Skin of body (tissue), 2 donors: ENCODE results near the gene ZNF665. TPM values are rescaled to one million over a fixed set of nuclear protein-coding genes. Genes with fewer than 3 reads are reported as not detected.
"Not testable (repeated sequence)": the region's sequence is repeated elsewhere in the genome, so short reads cannot be mapped to it uniquely, and the experiment has no call there.

ENCODE experiments used
- DNase-seq: peaks from one replicate; lab custom pipeline; 2025; lab: John Stamatoyannopoulos, UW
- total RNA-seq: library from RNA; depleted of rRNA; stranded (reverse); fragments of >200 nt; gene quantifications from one replicate; pipeline ENCODE4 v1.2.3, GENCODE V29; 2014

ZNF665 gene
- total RNA-seq, 1 donor from 2014 or later: 3.1 TPM

DNA sequence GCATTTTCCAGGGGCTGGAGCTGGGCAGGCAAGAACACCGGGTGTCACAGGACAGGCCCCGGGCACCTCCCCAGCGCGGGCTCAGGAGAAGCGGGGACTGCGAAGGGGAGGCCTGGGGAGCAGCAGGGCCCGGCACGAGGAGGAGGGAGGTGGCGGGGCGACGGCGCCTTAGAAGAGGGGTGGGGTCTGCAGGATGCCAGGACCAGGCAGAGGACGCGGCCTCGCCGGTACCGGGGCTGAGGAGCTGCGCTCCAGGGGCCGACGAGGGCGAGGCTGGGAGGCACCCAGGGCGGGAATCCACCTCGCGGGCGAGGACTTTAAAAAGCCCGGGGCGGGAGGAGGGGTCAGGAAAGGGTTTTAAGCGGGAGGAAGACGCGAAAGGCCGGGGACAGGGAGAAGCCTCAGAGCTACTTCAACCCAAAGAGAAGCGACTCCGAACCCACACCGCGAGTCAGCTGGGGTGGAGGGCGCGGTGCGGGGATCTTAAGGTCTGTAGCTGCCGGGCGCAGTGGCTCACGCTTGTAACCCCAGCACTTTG lies 35.0 kb downstream of the ZNF665 start:
- no peak for DNase-seq

DNA sequence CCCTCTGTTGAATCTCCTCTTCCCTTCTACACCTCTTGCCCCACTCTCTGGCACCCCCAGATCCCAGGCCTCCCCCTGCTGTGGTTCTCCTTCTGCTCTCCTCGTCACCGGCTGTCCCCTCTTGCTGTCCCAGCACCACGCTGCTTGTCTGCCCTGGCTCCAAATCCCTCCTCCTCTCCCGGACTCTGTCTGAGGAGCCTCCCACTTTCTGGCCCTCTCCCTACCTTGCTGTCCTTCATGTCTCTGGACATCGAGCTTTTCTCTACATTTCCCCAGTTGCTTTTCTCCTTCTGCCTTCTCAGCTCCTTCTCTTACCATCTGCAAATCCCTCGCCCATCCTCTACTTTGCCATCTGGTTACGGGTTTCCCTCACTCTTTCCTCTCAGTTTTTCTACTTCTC lies 35.5 kb downstream of the ZNF665 start:
- DNase-seq: no peak

DNA sequence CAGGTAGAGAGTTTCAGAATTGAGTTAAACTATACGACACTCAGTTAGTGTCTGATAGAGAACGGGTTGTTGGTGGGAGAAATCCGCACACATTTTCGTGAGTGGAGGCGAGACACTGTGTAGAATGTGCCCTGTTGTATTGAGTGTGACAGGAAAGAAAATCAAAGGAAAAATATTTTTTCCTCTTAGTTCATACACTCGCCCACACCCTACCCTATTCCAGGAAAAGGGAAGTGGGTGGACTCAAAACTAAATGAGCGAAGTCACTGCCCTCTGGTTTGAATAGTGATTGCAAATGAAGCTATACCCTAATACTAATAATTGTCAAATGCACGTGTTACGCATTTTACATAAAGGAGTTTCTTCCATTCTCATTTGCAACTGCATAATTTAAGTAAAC lies 36.3 kb downstream of the ZNF665 start:
- DNase-seq: no peak

DNA sequence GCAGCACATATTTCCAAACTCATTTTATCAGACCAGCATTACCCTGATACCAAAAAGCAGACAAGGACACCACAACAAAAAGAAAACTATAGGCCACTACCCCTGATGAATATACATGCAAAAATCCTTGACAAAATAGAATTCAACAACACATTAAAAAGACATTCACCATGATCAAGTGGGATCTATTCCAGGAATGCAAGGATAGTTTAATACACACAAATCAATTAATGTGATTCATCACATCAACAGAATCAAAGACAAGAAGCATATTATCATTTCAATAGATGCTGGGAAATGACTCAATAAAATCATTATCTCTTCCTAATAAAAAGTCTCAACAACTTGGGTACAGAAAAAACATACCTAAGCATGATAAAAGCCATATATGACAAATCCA lies 45.5 kb downstream of the ZNF665 start:
- no peak for DNase-seq

DNA sequence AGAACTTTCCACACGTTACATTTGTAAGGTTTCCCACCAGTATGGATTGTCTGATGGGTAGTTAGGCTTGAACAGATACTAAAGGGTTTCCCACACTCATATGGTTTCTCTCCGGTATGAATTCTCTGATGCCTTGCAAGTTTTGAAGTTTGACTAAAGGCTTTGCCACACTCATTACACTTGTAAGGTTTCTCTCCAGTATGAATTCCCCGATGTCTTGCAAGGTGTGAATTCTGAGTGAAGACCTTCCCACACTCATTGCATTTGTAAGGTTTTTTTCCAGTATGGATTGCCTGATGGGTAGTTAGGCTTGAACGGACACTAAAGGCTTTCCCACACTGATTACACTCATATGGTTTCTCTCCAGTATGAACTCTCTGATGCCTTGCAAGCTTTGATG lies 52.8 kb downstream of the ZNF665 start:
- no peak for DNase-seq

DNA sequence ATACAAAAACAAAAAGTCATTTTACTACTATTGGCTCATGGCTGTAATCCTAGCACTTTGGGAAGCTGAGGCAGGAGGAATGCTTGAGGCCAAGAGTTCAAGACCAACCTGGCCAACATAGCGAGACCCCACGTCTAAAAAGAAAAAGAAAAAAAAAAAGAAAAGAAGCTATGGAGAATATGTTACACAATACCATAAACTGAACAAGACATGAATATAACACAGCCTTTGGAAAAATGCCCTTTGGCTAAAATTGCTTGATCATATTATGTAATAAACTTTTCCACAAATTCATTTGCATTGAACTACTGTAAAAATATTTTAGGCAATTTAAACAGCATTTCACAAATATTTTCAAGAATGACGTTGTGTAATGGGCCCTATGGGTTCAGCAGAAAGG lies 56.7 kb downstream of the ZNF665 start:
- DNase-seq: no peak

DNA sequence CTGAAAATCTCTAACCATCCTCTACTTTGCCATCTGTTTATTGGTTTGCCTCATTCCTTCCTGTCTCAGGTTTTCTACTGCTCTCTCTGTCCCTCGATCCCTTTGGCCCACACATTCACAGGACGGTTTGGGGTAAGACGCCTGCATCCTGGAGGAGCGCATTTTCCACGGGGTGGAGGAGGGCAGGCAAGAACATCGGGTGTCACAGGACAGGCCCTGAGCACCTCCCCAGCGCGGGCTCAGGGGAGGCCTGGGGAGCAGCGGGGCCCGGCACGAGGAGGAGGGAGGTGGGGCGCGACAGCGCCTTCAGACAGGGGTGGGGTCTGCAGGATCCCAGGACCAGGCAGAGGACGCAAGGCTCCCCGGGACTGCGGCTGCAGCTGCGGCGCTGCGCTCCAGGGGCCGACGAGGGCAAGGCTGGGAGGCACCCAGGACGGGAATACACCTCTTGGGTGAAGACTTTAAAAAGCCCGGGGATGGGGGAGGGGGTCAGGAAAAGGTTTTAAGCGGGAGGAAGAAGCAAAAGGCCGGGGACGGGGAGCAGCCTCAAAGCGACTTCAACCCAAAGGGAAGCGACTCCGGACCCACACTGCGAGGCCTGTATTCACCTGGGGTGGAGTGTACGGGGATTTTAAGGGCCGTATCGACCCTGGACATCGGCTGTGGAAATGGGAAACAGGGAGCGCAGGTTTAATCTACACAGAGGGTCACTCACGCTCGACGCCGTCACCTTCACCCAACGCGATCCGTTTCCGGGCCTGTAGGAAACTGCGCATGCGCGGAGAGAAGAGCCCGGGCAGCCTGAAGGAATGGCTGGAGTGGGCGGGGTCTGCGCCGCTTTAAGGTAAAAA lies 60.8 kb downstream of the ZNF665 start, which contains the start of gene ZNF415:
Gene ZNF415, minus strand, starts transcription at position 770 of the 851 bp plus-strand sequence. CDS start 10,234 bp downstream, outside the sequence.
- DNase-seq: peak; percentile 15

DNA sequence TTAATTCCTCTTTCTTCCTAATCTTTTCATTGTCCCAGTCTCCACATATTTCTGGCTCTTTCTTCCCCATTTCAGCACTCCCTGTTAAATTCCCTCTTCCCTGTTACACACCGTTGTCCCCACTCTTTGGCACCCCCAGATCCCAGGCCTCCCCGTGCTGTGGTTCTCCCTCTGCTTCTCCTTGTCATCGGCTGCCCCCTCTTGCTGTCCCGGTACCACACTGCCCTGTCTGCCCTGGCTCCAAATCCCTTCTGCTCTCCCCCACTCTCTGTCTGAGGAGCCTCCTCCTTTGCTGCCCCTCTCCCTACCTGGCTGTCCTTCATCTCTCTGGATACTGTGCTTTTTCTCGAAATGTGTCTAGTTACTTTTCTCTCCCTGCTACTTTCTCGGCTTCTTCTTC lies 61.4 kb downstream of the ZNF665 start:
- no peak for DNase-seq

GRCh38 chr19:53131085-53131590 lies 62.0 kb downstream of the ZNF665 start:
- no peak for DNase-seq

DNA sequence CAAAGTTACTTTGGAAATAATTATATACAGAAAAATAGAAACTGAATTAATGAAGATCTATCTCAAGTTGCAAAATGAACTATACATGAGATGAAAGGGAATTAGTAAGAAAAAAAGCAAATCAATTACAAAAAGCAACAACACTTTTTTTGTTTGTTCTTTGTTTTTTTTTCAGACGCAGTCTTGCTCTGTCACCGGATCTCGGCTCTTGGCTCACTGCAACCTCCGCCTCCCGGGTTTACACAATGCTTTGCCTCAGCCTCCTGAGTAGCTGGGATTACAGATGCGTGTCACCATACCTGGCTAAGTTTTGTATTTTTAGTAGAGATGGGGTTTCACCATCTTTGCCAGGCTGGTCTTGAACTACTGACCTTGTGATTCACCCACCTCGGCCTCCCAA lies 62.7 kb downstream of the ZNF665 start:
- no peak for DNase-seq

DNA sequence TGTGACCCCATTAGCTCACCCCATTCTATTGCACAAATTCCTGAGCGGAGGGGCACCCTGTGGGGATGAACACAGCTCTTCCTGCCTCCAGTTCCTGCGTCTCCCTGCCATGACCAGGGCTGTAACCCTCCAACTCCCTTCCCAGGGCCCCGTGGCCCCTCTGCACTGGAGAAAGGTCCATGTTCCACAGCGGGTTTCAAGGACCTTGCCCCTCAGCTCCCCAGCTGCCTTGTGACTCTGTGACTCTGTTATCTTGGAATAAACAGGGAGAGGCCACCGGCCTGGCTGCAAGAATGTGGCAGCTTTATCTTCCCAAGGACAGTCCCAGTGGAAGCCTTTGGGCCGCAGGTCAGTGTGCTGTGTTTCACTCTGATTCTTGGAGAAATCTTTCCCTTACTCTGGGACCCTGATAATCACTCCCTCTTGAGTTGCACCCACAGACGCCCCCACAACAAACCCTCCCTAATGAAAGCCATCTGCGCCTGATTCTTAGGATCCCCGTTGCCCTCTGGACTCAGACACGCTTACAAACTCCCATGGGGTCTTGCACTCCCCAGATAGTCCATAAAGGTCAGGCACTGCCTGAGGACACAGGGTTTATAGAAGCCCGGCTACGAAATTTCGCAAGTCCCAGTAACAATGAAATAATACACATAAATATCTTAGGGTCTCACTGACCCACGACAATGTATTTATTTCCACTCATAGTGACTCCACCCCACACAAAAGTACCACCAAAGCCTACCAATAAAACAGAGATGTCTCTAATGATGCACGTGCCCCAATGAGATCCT lies 66.2 kb downstream of the ZNF665 start:
- not testable (repeated sequence) for DNase-seq

DNA sequence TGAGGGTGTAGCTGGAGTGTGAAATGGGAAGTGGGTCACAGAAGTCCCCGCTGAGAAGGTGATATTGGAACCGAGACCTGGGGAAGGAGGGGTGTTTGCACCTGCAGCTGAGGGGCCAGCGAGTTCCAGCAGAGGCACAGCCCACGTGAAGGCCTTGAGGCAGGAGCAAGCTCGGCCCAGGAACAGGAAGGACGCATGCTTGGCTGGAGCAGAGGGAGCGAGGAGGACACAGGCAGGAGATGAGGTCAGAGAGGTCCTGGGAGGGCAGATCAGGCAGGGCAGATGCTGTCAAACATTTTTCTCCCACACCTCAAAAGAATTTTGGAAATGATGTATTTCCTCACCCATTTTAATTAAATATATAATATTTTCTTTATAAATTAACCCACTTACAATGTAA lies 69.8 kb downstream of the ZNF665 start:
- no peak for DNase-seq

Other genes with a start within 250 kb of the ZNF665 start
- 11.4 TPM for gene ZNF816, start 230.5 kb downstream of the ZNF665 start, total RNA-seq
- not detected for gene ERVV-1, start 179.4 kb downstream of the ZNF665 start, total RNA-seq
- gene ERVV-2, start 148.6 kb downstream of the ZNF665 start, total RNA-seq: not detected
- gene ZNF160, start 89.9 kb downstream of the ZNF665 start, total RNA-seq: 42.4 TPM
- 12.5 TPM for gene ZNF415, start 60.4 kb downstream of the ZNF665 start, total RNA-seq
- gene ZNF347, start 34.3 kb downstream of the ZNF665 start, total RNA-seq: 10.9 TPM
- gene ZNF677, start 61.5 kb upstream of the ZNF665 start, total RNA-seq: 27.5 TPM
- not detected for gene VN1R2, start 64.9 kb upstream of the ZNF665 start, total RNA-seq
- gene VN1R4, start 74.4 kb upstream of the ZNF665 start, total RNA-seq: not detected
- gene ZNF845, start 140.4 kb upstream of the ZNF665 start, total RNA-seq: 8.2 TPM
- gene ZNF525, start 172.3 kb upstream of the ZNF665 start, total RNA-seq: 13.5 TPM
- 12.2 TPM for gene ZNF765, start 201.8 kb upstream of the ZNF665 start, total RNA-seq
- gene ZNF761, start 238.6 kb upstream of the ZNF665 start, total RNA-seq: 8.2 TPM